Uterus (tissue), 4 donors: ENCODE data around the gene C16orf95. TPM values are rescaled to one million over a fixed set of nuclear protein-coding genes. Genes with fewer than 3 reads are reported as not detected.

ENCODE experiments used
- DNase-seq, 2 donors: peaks; one replicate each; pipeline ENCODE4 v3.0.0-alpha.2; 2019 to 2020
- H3K27ac ChIP-seq, 2 donors: fragments of 200-600 bp; sonication (generic); 1 replicate in 1 of 2; 2 replicates in 1 of 2; pipeline ENCODE4 v1.5.1; 2016 to 2018
- H3K27me3 ChIP-seq, 2 donors: fragments of 200-600 bp; sonication (generic); one replicate each; pipeline ENCODE4 v1.5.1; 2018 to 2019; ENCODE audit warnings: control low read depth in 1 of 2
- H3K36me3 ChIP-seq, 2 donors: fragments of 200-600 bp; sonication (generic); one replicate each; pipeline ENCODE4 v1.5.1; 2019; ENCODE audit warnings: control low read depth in 1 of 2
- H3K4me1 ChIP-seq, 2 donors: fragments of 200-600 bp; sonication (generic); one replicate each; pipeline ENCODE4 v1.5.1; 2018 to 2019; ENCODE audit warnings: control low read depth in 1 of 2
- H3K4me3 ChIP-seq, 2 donors: fragments of 200-600 bp; sonication (generic); 1 replicate in 1 of 2; 2 replicates in 1 of 2; pipeline ENCODE4 v1.5.1; 2018 to 2019; ENCODE audit warnings: mild to moderate bottlenecking in 1 of 2
- H3K9me3 ChIP-seq, 2 donors: fragments of 200-600 bp; sonication (generic); one replicate each; pipeline ENCODE4 v1.5.1; 2019; ENCODE audit warnings: control low read depth in 1 of 2
- POLR2A ChIP-seq, 2 donors: fragments of 450-650 bp; IDR thresholded peaks; one replicate each; pipeline ENCODE4 v1.6.1; 2016; ENCODE audit warnings: antibody characterized with exemption in 2 of 2, mild to moderate bottlenecking in 1 of 2, moderate library complexity in 1 of 2
- intact Hi-C: fragments of 100-400 bp; cut with DNase I; formaldehyde crosslinking; loops from one replicate; pipeline ENCODE4 v1.15.1; 2023; ENCODE audit warnings: low total_unique reads
- total RNA-seq, 4 donors: library from RNA; depleted of rRNA in 3 of 4; stranded (reverse); fragments of >200 nt in 3 of 4; gene quantifications; one replicate each; pipeline versions ENCODE4 v1.1.0 to v1.2.4, GENCODE V29; 2014 to 2023
- TF ChIP-seq, protein P1 (sequence below), 4 experiments: fragments of 200-600 bp in 2 of 4; fragments of 450-650 bp in 2 of 4; sonication (generic) in 2 of 4; IDR thresholded peaks; one replicate each; pipeline ENCODE4 v1.5.1; 2016 to 2019; ENCODE audit warnings: antibody characterized with exemption in 4 of 4, mild to moderate bottlenecking in 2 of 4, moderate library complexity in 1 of 4
- donor health status: DM: yes; HTN: yes; CAD: no.

Gene C16orf95
- total RNA-seq, 4 donors from 2014 or later = 3.2 to 4.2 TPM; not detected in 2

GRCh38 chr16:87286839-87287626, 30.2 kb downstream of the C16orf95 start:
- Histone ChIP-seq H3K27ac (no peak overlapping the region), H3K9me3 (no peaks in the 10 kb centered on the region), H3K27me3 (no peaks in the 10 kb centered on the region), H3K4me1 (no peaks in the 10 kb centered on the region), H3K36me3 (no peaks in the 10 kb centered on the region), H3K4me3 (no peak overlapping the region)
- no peak for DNase-seq
- TF ChIP-seq, protein P1, sequence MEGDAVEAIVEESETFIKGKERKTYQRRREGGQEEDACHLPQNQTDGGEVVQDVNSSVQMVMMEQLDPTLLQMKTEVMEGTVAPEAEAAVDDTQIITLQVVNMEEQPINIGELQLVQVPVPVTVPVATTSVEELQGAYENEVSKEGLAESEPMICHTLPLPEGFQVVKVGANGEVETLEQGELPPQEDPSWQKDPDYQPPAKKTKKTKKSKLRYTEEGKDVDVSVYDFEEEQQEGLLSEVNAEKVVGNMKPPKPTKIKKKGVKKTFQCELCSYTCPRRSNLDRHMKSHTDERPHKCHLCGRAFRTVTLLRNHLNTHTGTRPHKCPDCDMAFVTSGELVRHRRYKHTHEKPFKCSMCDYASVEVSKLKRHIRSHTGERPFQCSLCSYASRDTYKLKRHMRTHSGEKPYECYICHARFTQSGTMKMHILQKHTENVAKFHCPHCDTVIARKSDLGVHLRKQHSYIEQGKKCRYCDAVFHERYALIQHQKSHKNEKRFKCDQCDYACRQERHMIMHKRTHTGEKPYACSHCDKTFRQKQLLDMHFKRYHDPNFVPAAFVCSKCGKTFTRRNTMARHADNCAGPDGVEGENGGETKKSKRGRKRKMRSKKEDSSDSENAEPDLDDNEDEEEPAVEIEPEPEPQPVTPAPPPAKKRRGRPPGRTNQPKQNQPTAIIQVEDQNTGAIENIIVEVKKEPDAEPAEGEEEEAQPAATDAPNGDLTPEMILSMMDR (IDR thresholded peaks at IDR 0.05) = no peak
- no peak for TF ChIP-seq POLR2A (IDR thresholded peaks at IDR 0.05)
- intact Hi-C loops = no loop called here

DNA sequence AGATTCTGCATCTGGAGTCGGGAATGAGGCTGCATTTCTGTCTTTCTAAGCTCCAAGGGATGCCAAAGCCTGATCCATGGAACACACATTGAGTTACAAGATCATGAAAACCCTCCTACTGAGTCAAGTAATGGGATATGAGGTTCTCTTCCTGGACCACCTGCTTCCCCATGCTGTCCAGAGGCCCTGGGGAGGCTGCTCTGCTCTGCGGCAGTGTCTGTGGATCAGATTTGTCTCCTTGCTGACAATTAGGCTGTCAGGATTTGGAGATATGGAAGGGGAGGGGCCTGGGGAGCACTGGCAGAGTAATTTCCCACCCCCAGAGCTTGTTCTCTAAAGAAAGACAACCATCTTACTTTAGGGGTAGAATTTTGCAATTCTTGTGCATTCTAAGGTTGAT, 33.0 kb downstream of the C16orf95 start:
- DNase-seq = no peak

GRCh38 chr16:87279094-87279658, 38.0 kb downstream of the C16orf95 start:
- H3K27ac ChIP-seq = no peak overlapping the region
- H3K4me1 ChIP-seq = no peaks in the 10 kb centered on the region
- H3K4me3 ChIP-seq = no peak overlapping the region
- no peaks in the 10 kb centered on the region for H3K9me3 ChIP-seq
- intact Hi-C loops = no loop called here
- no peaks in the 10 kb centered on the region for H3K36me3 ChIP-seq
- no peak for DNase-seq
- no peaks in the 10 kb centered on the region for H3K27me3 ChIP-seq
- TF ChIP-seq, protein P1 (IDR thresholded peaks at IDR 0.05) = no peak
- no peak for TF ChIP-seq POLR2A (IDR thresholded peaks at IDR 0.05)

More for the DNA sequence above, 33.0 kb downstream of the C16orf95 start:
- Histone ChIP-seq H3K36me3 (no peaks in the 10 kb centered on the region), H3K27me3 (no peaks in the 10 kb centered on the region), H3K4me3 (no peak overlapping the region), H3K9me3 (no peaks in the 10 kb centered on the region), H3K4me1 (no peaks in the 10 kb centered on the region), H3K27ac (no peak overlapping the region)
- TF ChIP-seq, protein P1 (IDR thresholded peaks at IDR 0.05) = no peak
- TF ChIP-seq POLR2A (IDR thresholded peaks at IDR 0.05) = no peak
- intact Hi-C loops = no loop called here

GRCh38 chr16:87278191-87279093, 38.8 kb downstream of the C16orf95 start:
- Histone ChIP-seq H3K4me3 (no peak overlapping the region), H3K27ac (no peak overlapping the region), H3K36me3 (no peaks in the 10 kb centered on the region), H3K27me3 (no peaks in the 10 kb centered on the region), H3K4me1 (no peaks in the 10 kb centered on the region), H3K9me3 (no peaks in the 10 kb centered on the region)
- intact Hi-C loops = no loop called here
- peak; percentile 36 to 63 for DNase-seq
- TF ChIP-seq POLR2A (IDR thresholded peaks at IDR 0.05) = no peak
- TF ChIP-seq, protein P1 (IDR thresholded peaks at IDR 0.05) = peak; percentile 44 to 82 (median 68)
